ENCODE data around the gene CD48.
"Not testable (repeated sequence)": the region's sequence is repeated elsewhere in the genome, so short reads cannot be mapped to it uniquely, and the experiment has no call there.

GRCh38 chr1:160692390-160692789, 19.2 kb downstream of the CD48 start:
- TF ChIP-seq CTCF (IDR thresholded peaks at IDR 0.05): peak in 1 of 6 experiments; percentile 9
- not testable (repeated sequence) for TF ChIP-seq POLR2A, EP300, POLR2AphosphoS5 (IDR thresholded peaks at IDR 0.05)

Measured in upper lobe of left lung (tissue), 4 donors.